Ecto neural progenitor cell (in vitro differentiated cells): ENCODE results near the gene GLYATL2.

ENCODE experiments used
- DNase-seq: peaks from one replicate; pipeline ENCODE4 v3.0.0-alpha.2; 2018; ENCODE audit warnings: low spot score

GLYATL2 gene

GRCh38 chr11:58801302-58801701 is 43.2 kb downstream of the GLYATL2 start:
- DNase-seq: no peak

- DNase-seq: no peak
Measured at GRCh38 chr11:58796333-58796732, 48.2 kb downstream of the GLYATL2 start.

- peak; percentile 48 for DNase-seq
Measured at GRCh38 chr11:58788355-58789023, 56.0 kb downstream of the GLYATL2 start.

GRCh38 chr11:58787903-58788302 is 56.6 kb downstream of the GLYATL2 start:
- DNase-seq: no peak

DNA sequence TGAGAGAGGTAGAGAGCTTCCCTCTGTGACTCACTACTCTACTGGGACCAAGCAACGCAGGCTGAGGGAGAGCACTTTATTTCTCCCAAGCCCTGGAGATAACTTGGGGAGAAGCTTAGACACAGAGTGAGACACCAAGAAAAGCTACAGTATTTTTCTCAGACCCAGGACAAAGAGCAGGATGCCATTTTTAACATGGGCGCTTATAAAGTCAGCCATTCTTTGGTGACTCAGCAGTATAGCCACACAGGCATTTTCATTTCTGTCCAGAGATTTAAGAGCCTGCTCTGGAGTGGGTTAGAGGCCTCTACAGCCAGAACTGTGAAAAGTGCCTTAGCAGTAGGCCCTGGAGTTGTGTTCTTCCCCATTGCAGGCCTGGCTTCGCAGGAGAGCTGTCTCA is 57.8 kb downstream of the GLYATL2 start:
- no peak for DNase-seq

DNA sequence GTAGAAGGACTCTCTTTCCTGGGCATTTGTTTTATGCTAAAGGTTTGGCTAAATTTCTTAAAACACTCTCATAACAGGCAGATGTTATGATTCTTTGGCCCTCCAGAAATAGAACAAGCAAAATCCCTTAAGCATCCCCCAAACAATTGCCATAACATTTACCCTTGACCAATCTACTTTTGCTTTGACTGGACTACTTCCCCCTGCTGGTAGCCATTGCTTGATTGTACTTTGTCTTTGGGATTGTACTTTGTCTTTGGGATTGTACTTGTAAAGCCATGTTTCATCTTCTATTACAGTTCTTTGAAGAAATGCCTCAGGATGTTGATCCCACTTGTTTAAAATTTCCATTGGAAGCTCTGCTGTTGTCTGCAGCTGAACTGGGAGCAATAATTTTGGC is 59.5 kb downstream of the GLYATL2 start:
- no peak for DNase-seq
